Activated CD4-positive, alpha-beta T cell treated with anti-CD3 and anti-CD28 coated beads, Interleukin-2, Interleukin-6, amounts not matched to agents 100 ng/mL and 50 ng/mL, durations not matched to agents 16 hours and 8 hours (primary cell): ENCODE measurements around the gene POLR3H.

ENCODE experiments used
- DNase-seq: peaks from one replicate; pipeline ENCODE4 v3.0.0-alpha.2; 2020

Gene POLR3H

DNA sequence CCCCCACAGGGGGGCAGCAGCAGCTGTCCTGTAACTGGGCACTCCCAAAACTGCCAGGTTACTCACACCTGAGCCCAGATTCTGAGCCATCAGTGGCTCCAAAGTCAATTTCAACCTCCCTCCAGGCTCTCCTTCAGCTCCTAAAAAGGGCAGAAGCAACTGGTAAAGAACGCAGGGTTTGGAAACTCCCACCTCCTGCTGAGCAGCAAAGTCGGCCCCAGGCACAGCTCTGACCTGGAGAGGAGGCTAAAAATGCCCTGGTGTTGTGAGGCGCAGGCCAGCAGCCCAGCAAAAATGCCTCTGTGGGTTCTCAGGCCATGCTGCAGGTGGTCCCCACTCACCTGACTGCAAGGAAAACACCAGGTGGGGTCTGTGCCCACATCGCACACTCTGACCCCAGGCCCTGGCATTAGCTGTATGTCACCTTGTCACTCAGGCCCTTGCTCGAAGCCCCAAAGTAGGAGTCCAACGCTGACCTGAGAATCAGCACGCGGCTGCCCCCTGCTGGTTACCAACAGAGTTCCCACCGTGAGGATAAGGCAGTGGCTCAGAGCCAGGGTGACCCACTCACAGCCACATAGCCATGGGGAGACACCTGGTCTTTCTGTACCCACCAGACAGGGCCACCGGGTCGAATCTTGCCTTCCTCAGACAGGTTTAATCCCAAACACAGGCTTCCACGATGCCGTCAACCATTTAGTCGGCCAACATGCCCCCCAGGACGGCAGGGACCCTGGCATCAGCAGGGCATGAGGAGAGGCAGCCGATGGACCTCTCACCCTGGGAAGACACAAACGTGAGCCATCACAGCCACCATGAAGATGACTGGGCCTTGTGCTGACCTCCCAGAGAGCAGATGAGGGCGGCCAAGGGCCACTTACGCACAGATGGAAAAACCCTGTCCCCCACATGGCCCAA is 11.1 kb downstream of the POLR3H start:
- peak; percentile 79 for DNase-seq

DNA sequence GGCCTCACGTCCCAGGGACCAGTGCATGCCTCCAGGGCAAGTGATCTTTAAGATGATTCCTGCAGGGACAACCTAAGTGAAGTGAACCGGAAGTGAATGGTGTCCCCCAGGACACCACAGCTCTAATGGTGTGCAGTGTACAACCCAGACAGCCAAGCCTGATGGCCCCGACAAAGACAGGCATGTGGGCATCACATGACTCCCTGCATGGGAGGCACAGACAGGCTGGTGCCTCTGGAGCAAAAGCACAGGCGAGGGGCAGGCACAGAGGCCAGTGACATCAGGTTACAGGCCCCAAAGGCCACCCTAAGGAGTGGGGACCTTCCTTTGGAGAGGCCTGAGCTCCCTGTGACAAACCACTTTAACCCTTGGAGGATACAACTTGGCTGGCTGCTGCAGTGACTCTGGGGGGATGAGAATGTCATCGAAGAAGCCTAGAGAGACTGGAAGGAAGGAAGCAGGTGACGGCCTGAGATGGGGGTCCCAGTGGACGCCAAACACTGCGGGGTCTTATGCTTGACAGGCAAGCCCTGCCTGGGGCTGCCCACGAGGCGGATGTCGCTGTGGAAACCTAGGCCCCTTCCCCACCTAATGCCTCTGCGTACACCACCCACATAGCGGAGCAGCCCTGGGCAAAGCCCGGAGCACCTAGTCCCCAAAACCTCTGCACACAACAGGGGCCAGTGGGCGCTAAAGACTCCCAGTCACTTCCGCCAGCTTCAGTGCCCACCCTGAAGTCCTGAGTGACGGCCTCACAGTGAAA is 12.4 kb downstream of the POLR3H start:
- no peak for DNase-seq

DNA sequence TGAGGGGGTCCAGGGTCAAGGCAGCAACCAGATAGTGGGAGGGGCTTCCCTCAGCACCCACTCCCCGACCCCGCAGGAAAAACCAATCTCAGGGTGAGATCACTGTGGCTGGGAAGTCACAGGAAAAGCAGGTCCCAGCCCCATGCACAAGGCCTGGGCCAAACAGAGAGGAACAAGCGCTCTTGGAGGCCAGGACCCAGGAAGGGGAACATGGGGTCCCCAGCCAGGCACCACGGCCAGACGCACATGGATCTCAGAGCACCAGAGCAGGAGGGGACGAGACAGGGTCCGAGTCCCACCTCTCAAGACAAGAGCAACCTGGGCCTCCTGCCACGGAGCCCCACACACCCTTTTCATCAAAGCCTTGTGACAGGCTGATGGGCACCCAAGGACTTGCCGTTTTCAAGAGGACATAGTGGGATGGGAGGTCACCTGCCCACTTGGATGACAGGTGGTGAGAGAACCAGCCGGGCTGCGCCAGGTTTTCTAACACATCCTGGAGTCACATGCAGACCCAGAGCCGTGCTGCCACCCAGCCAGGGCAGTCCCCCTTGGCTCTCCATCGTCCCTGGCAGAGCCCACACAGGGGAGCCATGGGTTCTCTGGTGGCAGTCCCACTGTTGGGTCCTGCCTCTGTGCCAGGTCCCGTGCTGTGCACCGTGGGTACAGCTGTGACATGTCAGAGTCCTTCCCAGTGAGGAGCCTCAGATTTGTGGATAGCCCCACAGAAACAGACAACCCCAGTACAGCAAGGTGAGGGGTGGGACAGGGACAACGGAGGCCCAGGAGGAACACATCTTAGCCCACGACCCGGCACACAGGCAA is 13.2 kb downstream of the POLR3H start:
- no peak for DNase-seq

DNA sequence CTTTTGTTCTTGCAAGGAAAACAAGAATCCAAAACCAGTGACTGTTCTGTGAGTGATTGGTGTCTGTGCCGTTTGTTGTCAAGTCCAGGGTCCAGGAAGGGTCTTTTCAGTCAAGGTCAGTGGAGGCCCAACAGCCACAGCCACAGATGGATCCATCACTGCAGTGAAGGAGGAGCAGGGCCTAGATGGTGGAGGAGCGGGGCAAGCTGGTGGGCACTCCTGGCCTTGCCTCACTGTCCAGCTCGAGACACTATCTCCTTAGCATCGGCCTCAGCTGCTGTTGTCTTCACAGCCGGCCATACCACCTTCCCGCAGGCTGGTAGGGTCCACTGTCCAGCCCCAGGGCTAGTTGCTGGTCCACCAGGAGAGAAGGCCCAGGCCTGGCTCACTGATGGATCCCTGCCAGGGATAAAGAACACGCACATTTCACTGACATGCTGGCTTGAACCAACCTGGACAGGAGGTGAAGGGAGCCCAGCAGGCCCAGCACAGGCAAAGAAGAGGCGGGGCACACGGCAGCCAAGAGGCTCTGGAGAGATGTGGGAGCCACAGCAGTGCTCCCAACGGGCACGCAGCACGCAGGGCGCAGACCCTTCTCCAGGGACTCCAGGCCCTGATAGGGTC is 15.2 kb downstream of the POLR3H start:
- DNase-seq: no peak

DNA sequence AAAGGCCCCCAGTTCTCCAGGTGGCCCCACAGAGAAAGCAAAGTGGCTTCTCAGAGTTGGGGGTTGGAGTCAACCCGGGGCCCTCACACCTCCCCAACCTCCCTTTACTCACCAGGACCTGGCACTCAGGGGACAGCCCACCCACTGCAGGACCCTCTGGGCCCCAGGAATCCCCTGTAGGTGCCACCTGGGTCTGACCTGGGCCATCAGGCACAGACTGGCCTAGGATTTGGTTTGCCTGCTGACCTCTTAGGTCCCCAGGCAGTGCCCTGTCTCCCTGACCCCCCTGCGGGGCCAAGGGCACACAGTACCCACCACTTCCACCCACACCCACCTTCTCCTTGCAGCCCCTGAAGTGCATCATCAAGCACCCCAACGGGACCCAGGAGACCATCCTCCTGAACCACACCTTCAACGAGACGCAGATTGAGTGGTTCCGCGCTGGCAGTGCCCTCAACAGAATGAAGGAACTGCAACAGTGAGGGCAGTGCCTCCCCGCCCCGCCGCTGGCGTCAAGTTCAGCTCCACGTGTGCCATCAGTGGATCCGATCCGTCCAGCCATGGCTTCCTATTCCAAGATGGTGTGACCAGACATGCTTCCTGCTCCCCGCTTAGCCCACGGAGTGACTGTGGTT is 16.0 kb downstream of the POLR3H start:
- DNase-seq: no peak

DNA sequence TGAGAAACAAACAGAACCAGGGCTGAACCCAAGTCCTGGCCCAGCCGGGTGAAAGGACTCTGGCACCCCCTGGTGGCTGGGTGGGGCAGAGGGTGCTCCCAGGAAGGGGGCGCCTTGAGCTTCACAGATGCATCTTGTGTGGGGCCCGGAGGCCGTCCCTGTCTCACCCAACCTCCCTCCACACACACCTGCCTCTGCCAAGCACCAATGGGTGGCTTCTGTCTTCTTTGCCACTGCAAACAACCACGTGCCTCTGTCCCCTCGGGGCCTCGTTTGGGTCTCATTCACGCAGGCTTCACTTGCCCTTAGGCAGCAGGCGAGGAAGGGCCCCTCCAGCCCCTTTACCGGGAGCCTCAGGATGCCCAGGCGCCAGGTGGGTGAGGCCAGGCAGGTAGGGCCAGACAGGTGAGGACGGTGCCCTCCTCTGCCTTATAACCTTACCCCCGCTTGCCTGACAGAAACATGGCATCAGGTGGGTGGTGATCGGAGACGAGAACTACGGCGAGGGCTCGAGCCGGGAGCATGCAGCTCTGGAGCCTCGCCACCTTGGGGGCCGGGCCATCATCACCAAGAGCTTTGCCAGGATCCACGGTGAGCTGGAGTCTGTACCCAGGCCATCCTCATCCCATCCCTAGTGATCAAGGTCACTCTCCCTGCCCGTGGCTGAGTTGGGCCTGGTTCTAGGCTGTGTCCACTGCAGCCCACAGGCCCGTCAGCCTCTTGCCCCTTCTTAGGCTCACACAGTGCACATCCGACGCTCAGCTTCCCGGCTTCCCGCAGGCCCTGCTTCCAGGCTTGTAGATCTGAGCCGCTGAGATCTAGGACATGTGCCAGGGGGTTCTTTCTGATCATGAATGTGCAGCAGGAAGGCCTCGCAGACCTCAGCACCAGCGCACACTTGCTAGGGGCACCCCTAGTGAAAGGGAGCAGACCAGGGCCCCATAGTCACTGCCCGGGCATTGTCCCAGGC is 17.2 kb downstream of the POLR3H start:
- peak; percentile 69 for DNase-seq

DNA sequence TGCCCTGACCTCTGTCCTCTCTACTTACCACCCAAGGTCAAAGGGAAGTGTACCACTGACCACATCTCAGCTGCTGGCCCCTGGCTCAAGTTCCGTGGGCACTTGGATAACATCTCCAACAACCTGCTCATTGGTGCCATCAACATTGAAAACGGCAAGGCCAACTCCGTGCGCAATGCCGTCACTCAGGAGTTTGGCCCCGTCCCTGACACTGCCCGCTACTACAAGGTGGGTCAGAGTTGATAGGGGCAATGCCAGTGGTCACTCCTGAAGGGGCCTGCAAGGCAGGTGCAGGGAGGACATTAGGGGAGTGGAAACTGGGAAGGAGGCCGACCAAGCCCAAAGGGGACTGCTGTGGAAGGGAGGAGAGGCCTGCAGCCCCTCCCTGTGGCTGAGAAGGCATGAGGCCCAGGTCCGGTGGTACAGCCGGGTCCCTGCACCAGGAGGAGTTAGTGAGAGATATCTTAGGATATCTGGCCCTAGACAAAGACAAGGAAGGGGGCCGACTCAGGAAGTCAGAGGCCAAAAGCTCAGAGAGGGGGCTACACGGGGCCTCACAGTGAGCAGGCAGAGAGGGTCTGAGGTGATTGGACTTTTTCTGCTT is 17.9 kb downstream of the POLR3H start:
- DNase-seq: no peak

DNA sequence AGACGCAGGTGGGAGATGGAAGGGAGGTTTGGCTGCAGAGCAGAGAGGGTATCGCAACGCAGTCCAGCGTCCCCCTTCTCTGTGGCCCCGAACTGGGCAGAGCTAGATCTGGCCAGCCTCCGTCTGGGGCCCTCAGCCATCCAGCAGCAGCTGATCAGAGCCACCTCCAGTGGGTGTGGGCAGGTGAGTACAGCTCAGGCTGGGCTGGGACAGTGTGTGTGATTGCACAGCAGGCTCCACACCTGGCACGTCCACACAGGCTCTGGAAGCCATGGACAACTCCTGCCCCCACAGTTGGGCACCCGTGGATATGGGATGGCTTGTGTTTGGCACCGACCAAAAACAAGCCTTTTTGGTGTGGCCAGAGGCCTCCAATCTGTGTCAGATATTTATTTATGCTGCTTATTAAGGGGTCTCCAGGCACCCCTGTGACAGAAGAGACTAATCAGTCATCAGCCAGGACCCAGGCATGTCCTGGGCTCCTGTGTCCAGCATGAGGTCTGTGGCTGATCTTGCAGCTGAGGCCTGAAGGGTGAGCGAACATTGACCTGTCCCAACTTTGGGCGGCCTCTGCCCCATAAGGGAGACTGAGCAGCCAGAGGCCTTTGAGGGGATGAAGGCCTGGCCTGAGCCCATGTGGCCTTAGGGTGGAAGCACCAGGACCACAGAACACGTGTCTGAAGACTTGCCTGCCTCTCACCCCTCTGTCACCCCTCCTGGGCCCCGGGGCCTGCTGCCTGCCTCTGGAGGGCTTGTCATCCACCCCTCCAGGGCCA is 18.6 kb downstream of the POLR3H start:
- no peak for DNase-seq

DNA sequence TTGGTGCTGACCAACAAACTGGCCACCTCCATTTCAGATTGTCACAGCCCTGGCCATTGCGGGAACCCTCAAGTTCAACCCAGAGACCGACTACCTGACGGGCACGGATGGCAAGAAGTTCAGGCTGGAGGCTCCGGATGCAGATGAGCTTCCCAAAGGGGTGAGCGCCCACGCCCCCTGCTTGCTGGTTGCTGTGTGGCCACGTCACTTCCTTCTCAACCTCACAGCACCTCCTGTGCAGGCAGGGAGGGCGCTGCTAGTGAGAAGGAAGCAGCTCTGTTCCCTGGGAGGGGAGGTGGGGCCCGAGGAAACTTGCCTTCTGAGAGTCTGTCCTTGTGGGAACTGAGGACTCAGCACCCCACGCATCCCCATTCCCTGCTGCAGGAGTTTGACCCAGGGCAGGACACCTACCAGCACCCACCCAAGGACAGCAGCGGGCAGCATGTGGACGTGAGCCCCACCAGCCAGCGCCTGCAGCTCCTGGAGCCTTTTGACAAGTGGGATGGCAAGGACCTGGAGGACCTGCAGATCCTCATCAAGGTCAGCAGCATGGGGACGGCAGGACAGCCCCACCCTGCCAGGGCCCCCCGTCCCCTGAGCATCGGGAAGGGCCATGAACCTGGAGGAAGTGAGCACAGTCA is 19.3 kb downstream of the POLR3H start:
- DNase-seq: peak; percentile 68

DNA sequence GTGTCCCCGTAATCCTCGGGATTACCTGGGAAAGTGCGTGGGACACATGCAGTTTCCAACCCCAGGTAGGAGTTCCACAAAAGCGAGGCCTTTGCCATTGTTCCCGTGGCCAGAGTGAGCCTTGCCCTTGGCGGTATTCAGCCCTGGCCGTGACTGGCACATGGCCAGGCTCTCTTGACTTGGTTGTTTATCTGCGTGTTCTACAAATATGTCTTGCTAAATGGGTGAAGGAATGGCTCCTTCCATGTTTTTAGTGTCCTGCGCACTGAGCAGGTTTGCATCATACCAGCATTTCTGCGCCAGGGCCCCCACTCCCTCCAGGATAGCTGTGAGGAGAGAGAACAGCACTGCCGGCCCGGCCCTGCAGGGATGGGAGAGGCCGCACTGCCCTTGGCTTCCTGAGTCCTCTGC is 20.0 kb downstream of the POLR3H start:
- no peak for DNase-seq

DNA sequence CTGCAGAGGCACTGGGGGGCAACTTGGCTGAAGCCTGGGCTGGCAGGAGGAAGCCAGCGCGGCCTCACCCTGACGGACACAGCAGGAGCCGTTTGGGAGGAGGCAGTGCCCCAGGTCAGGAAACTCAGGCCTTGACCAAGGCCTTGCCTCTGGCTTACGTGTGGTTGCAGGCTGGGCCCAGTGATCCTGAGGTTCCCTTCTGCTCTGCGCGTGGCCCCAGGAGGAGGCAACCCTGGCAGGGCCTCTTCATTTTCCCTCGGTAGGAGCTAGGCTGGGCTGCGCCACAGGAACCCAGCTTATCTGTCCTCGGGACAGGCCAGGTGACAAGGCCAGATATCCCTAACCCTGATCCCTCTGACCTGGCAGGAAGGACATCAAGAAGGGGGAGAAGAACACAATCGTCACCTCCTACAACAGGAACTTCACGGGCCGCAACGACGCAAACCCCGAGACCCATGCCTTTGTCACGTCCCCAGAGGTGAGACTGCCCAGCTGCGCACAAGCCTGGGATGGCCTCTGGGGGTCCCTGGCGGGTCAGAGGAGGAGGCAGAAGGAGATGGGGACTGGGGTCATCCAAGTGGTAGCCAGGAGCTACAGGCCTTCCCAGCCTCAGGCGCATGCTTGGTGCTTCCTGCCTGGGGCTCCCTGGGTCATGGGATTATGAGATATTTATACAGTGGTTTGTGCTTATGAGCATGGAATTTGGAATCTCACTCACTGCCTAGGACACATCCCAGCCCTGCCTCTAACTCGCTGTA is 20.6 kb downstream of the POLR3H start:
- DNase-seq: no peak

DNA sequence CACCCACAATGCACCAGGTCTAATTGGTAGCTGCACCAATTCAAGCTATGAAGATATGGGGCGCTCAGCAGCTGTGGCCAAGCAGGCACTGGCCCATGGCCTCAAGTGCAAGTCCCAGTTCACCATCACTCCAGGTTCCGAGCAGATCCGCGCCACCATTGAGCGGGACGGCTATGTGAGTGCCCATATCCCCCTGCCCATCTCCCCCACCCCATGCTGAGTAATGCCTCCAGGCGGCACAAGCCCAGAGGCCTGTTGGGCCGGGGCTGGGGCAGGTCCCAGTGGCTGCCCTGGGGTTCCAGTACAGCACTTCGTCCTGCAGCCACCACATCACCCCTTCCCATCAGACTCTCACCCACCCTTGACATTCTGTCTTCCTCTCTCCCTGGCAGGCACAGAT is 21.5 kb downstream of the POLR3H start:
- DNase-seq: no peak

DNA sequence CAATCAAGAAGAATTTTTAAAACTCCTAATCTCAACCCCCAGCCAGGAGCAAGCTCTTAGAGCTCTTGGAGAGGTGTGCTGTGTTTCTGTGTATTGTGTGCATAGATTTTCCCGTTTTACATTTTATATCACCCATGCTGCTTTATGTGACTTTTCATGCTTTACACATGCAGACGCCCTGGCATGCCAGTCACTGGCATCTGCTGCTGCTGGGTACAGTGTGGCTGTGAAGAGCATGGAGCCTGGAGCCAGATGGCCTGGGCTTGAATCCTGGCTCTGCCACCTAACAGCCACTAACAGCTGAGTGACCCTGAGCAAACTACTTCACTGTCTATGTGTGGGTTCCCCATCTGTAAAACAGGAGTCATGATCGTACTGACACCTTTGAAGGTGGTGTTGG is 23.1 kb downstream of the POLR3H start:
- DNase-seq: no peak

DNA sequence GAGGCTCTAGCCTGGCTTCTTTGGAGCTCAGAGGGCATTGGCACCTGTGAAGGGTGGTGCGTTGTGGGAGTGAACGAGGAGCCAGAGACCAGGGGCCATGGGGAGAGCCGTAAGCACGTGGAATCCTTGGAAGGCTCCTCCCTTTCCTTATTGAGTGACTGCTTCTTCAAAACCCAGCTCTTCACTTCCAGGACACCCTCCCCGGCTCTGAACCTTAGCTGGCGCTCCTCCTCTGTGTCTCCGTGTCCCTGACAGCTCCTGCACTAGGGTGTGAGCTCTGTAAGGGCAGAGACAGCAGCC is 26.3 kb downstream of the POLR3H start:
- no peak for DNase-seq

DNA sequence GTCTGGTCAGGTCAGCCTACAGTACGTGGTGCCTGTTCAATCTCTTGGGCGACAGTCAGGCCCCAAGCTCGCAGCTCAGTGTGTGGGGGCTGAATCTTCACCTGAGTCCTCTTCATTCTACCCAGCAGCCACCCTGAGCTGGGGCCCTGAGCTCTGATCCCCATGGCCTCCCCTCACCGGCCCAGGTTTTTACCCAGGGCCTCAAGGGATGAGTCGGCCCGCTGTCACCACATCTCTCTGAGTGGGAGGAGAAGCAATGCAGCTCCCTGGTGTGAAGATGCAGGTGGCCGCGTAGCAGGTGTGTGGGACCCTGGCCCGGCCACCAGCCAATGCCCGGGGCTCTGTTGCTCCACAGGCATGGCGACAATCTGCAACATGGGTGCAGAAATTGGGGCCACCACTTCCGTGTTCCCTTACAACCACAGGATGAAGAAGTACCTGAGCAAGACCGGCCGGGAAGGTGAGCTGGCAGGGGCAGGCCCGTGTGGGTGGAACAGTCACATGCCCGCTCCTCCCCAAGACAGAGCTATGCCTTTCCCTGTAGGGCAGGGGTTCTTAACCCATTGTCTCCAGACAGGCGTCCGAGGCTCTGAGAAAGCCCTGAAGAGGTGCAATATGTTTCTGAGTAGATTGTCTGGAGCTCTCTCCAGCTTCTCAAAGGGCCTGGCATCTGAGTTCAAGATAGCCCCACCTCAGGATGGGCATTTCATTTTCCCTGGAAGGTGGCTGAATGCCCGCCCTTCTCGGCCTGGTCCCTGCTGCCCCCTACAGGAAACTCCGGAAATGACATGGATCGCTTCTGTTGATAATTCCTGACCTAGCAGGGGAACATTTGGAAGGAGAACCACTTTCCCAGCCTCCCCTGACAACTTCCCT is 26.9 kb downstream of the POLR3H start:
- DNase-seq: peak; percentile 28

DNA sequence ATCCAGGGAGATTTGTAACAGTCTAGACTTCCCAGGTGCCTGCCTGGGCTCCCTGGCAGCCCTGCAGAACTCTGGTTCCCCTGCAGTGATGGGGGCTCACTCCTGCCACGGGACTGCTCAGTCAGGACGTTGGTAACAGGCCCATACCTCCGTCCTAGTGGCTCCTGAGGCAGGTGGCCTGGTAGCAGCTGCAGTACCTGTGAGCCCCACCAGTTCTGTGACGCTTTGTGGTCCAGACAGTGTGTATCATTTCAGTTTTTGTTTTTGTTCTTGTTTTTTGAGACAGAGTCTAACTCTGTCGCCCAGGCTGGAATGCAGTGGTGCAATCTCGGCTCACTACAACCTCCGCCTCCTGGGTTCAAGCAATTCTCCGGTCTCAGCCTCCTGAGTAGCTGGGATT is 27.8 kb downstream of the POLR3H start:
- no peak for DNase-seq

DNA sequence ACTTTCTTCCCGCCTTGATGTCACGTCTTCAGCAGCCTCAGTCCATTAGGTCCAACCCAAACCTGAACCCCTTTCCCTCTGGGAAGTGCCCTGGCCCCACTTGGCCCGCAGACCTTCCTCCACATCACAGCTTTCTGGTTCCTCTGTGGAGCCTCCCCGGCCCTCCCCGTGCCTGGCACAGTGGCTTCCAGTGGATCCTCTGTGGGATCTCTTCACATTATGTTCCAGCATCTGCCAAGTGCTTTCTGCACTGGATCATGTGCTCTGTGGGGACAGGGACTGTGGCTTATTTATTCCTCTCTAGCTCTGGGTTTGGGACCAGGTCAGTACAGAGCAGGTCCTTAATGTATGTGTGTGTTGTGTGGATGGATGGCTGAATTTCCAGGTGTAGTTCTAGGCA is 30.9 kb downstream of the POLR3H start:
- DNase-seq: no peak
